Globus pallidus (tissue), 1 donor: Measurements from ENCODE around the gene POLR2C.

Experiments used
- DNase-seq: peaks from one replicate; pipeline ENCODE4 v3.0.0-alpha.2; 2015; ENCODE audit warnings: low spot score

The POLR2C gene

DNA sequence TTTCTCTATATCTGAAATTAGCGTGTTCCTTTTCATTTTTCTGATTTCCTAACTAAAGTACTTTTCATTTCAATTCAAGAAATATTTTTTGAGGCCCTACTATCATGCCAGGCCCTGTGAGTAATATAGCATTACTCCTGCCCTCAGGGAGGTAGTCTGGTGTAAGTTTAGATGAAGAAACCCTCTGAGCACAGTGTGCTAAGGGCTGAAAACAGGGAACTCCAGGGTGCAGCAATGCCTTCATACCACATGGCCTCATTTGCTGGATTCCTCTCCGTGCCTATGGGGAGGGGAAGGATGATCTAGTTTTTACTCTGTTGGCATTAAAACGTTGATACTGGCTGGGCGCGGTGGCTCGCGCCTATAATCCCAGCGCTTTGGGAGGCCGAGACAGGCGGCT, 10.5 kb upstream of the POLR2C start:
- DNase-seq, result no peak

GRCh38 chr16:57462978-57463362, 491 bp downstream of the POLR2C start:
- no peak for DNase-seq

DNA sequence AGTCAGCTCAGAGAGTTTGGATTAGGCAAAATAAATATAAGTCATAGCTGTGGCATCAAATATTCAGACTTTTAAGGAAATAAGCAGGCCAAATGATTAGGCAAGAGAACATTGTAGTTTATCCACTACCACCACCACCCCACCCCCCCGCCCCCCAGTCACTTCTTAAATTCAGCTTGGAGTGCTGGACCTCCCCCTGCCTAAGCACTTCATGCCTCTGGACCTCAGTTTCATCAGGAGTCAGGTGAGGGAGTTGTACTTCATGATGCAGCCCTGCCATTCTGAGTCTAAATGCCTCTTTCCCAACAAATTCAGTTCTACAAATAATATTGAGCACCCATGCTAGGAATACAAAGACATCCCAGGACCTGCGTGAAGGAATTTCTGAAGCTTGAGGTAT, 2.0 kb downstream of the POLR2C start:
- no peak for DNase-seq

DNA sequence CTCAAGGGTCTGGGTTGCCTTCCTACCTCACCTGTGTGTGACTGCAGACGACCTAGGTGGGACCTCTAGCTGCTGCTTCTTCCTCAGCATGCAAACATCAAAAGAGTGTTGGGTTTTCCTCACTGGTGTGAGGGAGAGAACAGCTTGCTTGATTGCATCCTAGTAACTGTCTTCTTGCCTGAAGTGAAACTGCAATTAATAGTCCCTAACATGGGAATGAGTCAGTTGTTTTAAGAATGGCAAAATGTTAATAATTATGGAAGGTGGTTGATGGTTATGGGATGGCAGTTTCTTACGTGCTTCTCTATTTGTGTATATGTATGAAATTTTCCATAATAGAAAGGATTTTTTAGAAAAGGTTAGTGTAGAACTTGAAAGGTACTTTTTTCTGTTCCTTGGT, 5.9 kb downstream of the POLR2C start:
- DNase-seq, result no peak

GRCh38 chr16:57469046-57469445, 6.6 kb downstream of the POLR2C start:
- no peak for DNase-seq

GRCh38 chr16:57469917-57470470, 7.5 kb downstream of the POLR2C start:
- no peak for DNase-seq

DNA sequence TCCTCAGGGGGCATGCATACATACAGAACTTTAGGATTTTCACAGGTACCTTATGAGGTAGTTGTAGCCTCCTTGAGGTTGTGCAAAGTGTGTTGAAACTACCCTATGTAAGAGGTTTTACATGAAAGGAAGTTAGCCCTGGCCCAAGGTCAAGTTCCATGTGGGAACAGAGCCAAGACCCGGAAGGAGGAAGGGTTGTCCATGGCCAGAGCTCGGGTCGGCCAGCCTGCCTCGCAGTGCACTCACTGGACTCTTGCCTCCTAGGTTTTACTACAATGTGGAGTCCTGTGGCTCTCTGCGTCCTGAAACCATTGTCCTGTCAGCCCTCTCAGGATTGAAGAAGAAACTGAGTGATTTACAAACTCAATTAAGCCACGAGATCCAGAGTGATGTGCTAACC, 8.2 kb downstream of the POLR2C start:
- DNase-seq, result no peak

DNA sequence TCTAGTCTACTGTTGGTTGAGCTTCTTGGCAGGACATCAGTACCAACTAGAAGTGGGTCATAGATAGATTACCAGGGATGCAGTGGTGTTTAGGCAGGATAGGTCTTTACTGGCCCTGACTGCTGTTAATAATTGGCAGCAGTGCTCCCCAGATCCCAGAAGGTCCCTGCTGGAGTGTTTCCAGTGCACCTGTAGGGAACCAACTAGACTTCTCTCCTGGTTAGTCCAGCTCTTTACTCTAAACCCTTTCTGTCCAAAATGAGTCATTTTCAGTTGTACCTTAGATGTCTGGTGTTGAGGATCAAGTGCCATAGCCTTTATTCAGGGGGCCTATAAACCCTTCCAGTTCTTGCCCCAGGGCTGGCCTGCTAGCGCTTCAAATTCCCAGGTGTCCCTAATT, 8.7 kb downstream of the POLR2C start:
- no peak for DNase-seq

DNA sequence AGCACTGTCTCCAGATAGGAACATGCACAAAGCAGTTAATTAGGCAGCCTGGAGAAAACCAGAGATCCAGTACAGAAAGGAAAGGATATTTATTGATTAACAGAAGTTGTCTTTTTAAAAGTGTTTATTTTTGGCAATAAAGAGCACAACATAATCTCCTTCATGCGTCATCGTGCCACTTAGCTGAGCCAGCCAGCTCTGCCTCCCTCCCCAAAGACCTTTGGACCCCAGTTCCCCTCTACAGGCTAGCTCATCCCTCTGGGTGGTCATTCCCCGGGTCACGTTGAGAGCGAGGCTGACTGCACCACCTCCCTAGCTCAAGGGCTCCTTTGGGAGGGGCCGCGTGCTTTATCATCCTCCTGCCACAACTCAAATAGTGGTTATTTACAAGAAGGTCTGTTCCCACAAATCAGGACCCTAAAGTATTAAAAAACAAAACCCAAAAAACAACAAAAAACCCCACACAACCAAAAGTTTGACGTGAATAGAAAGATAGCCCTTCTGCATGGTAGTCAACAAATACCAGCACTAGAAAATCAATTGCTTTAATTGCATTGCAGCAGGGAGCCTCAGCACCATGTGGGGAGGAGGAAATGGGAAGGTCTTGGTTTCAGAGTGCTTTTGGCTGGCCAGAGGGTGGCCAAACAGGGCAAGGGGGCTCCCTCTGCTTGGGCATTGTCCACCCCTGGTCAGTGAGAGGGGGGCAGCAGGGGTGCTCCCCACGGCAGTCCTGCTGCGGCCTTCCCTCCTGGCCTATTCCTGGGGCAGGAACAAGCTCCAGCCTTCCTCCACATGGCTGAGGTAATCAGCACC, 9.6 kb downstream of the POLR2C start:
- no peak for DNase-seq

DNA sequence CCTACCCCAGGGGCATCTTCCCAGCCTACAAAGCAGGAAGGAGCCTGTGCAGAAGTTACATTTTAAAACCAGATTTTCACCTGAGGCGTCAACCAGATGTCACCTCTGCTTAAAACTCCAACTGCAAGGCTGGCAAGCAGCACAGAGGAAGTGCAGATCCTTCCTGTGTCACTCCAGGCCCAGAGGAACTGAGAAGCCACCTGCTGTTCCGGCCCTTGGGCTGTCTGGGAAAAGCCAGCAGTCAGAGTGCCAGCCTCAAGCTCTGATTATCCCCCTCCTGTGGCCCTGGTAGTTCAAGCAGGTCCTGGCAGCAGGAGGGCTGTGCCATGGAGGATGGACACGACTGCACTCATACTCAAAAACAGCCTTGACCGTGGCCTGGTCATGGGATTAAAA, 10.2 kb downstream of the POLR2C start:
- DNase-seq, result no peak

DNA sequence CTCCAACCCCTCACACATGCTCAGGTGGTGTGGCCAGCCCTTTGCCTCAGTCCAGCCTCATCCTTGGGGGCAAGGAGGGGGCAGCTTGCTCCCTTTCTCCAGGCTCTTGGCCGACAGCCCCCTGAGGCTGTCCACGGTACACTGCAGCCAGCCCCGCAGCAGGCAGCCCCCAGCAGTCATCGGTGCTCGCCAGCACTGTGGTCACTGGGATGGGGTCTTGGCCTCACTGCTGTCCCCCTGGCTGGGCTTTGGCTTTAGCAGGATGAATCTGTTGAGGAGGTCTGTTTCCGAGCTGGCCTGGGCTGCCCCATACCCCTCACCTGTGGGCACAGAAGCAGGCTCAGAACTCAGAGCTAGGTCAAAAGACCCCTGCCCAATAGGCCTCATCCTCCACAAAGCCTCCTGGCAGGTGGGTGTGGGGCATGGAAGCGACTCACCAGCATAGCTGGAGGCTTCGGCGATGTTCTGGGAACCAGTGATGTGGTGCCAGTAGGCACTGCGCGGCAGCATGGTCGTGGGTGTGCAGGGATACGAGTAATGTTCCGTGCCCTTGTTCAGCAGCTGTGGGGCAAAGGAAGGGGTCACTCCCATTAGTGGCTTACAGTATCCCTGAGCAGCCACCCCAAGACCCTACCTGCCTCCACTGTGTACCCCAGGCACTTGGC, 10.8 kb downstream of the POLR2C start:
- no peak for DNase-seq

DNA sequence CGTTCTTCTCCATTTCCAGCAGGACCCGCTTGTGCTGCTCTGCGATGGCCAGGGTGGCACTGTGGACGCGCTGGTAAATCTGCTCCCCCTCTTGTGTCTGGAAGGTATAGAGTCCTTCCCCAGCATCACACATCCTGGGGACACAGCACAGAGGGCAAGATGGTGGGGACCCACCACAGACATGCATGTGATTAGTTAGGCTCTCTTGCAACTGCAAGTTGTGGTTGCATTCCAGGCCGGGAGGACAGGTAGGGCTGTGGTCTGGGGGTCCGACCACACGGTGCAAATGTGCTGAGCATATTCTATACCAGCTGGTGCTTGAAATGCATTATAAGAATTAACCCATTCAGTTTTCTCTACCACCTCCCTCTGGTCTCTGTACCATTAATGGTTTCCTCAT, 11.4 kb downstream of the POLR2C start:
- DNase-seq, result no peak

DNA sequence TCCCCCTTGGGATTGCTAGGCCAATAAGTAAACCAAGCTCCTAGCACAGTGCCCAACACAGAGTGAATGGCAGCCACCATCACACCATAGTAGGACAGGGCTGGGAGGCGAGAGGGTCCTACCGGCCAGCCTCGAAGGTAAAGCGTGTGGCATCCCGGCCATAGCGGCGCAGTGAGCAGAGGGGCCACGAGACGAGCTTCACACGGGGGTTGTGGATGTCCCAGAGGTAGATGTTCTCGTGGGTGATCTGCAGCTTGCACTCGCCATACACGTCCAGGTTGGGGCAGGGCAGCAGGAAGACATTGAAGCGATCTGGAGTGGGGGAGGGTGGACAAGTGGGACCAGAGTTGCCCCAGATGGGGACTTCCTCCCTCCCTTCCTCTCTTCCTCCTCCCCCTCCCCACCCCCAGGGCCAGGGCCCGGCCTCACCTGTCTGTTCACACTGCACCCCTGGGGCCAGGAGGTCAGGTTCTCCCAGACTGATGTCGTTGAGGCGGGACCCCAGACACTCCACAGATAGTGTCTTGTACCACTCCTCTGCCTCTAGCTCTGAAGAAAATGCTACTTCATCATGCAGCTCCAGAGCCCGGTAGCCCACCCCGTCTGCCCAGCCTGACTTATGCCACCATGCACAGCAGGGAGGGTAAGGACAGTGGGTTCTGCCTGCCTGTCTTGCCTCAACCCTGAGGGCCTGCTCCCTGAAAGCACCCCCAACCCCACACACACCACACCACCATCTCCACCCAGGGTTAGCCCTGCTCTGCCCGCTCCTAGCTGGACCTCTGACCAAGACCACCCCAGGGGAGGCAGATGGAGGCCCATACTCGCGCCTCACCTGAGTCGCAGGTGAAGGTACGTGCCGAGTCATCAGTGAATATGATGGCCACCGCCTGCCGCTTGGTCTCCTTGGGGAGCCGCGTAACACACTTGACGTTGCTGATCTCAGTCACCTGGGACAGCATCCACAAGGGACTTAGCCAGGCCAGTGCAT, 12.5 kb downstream of the POLR2C start:
- DNase-seq, result no peak

DNA sequence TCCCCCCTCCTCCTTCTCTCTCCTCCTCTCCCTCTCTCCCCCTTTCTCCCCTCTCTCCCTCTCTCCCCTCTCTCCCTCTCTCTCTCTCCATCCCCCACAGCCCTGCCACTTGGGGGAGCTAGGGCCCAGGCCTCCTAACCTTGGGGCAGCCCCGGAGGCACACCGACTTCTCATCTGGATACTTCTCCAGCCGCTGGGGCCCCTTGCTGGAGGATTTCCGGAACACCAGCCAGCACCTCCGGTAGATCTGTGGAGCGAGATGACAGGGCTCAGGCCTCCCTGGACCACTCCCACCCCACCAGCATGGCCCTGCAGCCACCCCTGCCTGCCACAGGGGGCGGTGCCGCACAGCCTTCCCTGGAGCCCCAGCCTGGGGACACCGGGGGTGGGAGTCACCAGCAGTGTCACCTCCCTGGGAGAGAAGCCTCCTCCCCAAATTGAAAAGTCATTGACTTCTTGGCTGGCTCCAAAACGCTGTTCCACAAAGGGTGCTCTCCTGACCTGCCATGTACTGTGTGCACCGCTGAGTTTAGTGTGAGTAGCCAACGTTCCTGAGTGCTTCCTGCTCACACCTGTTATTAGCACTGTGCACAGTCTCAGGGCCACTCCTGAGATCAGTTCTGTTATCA, 13.3 kb downstream of the POLR2C start:
- no peak for DNase-seq

DNA sequence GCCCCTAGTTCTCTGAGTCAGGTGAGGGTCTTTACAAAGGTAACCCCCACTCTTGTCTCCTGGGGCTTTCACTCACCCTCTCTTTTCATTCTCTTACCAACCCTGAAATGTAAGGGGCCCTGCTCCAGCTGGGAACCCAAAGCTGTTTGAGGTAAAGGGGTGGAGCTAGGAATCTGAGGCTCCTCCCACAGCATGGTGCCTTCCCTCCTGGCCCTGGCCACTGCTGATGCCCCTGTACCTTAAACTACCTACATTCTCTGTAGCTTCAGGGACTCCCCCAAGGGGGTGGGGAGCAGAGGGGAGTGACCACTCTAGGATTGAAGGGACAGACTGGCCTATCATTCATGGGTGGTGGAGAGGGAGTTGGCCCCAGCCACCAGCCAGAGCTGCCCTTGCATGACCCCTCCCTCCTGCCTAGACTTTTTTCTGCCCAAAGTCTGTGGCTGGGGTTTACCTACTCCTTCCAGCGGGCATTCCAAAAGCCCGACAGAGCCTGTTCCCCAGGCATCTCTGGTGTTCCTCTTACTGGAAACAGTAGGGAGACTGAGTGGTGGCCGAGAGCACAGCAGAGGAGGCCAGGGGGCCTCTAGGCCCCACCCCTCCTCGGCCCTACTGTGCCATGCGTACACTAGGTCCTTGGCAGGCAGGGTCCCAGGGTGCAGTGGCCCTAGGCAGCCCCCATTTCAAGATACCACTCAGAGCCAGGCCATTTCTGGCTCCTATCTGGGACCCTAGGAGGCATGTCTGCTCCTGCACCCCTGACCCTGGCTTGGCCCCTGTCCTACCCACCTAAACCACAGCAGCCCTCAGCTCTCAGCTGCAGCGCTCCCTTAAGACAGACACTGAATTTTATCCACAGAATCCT, 14.3 kb downstream of the POLR2C start:
- DNase-seq, result no peak

DNA sequence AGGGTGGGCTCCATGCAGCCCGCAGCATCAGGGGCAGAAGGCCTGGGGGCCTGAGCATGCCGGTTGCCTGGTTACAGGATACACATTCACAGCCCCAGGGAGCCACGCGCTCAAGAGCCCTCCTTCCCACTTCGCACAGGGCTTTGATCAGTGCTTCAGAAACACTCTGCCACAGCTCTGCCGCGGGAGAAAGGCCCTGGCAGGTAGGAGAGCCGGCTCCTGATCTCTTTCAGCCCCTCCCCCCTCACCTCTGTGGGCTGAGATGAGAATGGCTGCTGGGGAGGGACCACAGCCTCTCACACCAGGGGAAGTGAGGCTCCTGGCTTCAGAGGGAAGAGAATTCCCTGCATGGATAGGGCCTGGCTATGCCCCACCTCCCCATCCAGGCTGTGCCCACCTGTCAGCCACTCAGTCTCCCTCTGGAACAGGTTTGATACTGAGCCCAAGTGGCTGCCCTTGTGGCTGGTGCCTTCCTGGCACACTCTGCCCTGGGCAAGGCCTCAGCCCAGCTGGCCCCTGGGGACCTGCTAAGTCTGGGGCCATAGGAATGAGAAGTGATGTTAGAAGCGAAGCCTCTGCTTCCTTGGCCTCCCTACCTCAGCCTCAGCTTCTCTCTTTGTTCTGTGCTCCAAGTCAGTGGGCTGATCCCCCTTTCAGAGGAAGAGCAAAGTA, 15.2 kb downstream of the POLR2C start:
- DNase-seq, result no peak

DNA sequence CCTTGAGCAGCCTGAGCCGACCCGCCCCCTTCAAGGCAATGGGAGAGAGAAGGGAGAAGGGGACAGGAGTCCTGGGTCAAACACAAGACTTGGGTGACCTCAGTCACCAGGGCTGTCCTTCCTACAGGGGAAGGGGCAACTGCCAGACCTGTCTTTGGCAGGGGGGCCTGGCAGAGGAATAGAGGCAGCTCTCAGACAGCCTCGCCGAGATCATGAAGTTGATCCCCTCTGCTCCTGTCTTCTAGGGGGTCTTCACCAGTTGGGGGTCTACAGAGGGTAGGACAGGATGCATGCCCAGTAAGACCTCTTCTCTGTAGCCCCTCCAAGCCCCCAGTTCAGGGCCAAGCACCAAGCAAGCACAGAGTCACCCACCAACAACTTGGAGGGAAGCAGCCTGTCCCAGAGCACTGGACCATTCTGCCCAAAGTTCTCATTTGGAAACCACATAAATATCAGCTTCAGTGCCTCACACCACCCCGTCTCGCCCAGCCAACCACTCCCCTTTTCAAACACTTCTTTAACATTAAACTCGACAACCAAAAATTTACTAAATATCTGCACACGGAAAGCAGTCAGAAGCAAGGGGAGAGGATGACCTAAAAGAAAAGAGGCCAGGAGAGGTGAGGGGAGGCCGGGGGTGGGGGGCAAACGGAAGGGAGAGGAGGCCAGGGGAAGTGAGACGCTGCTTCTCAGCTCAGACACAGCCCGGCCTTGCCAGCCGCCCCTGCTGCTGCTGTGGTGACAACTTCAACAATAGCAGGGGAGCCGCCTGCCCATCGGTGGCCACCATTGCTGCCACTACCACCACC, 16.1 kb downstream of the POLR2C start:
- DNase-seq, result no peak

GRCh38 chr16:57479205-57479975, 16.9 kb downstream of the POLR2C start:
- peak; percentile 31 for DNase-seq
